ENCODE results near the gene ARMH2. TPM values are rescaled to one million over a fixed set of nuclear protein-coding genes. Genes with fewer than 3 reads are reported as not detected.

The ARMH2 gene
- total and polyA plus RNA-seq, 10 of the 15 experiments (the other 5 are each of a cell fraction or from before 2014, with no cell fraction given): 0.18 to 0.46 TPM; not detected in 8

DNA sequence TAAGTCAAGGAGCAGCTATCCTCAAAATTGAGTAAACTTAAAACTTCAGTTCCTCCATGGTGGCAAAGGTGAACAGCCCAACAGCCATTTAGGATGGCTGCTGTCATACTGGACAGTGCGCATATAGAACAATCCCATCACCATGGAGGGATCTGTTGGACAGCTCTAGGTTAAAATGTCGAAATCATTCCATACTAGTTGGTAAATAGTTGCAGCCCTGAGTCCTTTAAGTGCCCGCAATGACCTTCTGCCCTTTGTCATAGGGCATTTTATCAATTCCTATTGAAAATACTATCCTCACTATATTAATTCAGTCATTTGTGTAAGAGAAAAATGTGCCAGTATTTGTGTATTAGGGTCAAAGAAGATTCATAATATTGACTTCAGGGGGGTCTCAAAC, 8.9 kb upstream of the ARMH2 start (continued):
- TF ChIP-seq, protein P1, sequence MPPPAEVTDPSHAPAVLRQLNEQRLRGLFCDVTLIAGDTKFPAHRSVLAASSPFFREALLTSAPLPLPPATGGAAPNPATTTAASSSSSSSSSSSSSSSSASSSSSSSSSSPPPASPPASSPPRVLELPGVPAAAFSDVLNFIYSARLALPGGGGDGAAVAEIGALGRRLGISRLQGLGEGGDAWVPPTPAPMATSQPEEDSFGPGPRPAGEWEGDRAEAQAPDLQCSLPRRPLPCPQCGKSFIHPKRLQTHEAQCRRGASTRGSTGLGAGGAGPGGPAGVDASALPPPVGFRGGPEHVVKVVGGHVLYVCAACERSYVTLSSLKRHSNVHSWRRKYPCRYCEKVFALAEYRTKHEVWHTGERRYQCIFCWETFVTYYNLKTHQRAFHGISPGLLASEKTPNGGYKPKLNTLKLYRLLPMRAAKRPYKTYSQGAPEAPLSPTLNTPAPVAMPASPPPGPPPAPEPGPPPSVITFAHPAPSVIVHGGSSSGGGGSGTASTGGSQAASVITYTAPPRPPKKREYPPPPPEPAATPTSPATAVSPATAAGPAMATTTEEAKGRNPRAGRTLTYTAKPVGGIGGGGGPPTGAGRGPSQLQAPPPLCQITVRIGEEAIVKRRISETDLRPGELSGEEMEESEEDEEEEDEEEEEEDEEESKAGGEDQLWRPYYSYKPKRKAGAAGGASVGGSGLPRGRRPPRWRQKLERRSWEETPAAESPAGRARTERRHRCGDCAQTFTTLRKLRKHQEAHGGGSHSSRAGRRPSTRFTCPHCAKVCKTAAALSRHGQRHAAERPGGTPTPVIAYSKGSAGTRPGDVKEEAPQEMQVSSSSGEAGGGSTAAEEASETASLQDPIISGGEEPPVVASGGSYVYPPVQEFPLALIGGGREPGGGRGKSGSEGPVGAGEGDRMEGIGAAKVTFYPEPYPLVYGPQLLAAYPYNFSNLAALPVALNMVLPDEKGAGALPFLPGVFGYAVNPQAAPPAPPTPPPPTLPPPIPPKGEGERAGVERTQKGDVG (CRISPR knock-in tag; IDR thresholded peaks at IDR 0.05): no peak

DNA sequence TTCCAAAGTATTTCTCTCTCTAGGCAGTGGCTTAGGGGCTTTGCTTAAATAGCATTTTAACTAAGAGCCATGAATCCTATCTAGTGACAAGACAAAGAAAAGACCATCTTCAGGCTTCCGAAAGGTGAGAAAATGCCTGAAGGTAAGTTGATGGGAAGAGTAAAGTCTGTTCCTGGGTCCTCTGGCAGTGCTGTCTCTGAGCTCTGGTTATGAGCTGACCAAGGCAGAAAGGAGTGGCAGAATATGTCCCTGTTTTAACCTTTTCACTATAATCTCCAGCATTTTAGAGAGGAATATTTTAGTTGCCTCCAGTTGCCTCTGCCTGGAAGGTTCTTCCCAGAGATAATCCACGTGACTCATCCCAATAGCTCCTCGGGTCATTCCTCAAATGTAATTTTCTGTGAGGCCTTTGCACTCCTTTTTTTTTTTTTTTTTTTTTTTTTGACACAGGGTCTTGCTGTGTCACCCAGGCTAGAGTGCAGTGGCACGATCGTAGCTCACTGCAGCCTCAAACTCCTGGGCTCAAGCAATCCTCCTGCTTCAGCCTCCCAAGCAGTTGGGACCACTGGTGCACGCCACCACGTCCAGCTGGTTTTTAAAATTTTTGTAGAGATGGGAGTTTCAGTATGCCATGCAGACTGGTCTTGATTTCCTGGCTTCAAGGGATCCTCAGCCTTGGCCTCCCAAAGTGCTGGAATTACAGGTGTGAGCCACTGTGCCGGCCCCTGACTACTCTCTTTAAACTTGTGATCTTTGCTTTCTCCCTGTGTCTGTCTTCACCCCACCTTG, 3.7 kb upstream of the ARMH2 start:
- no peaks in the 10 kb centered on the region; a peak in 1 of 4 replicates for H3K36me3 ChIP-seq (ENCODE audit: control insufficient read depth in 2 of 2, insufficient read depth in 2 of 2, low read length in 1 of 2)
- RAD21 ChIA-PET (ENCODE audit: unreplicated experiment): no interaction called here
- H3K27me3 ChIP-seq (replicated peaks in 1 of 2; ENCODE audit: control insufficient read depth in 2 of 2, insufficient read depth in 2 of 2, low read length in 1 of 2): no peaks in the 10 kb centered on the region
- no peak overlapping the region for H3K9ac ChIP-seq (ENCODE audit: control insufficient read depth, insufficient read depth, low read length)
- in situ Hi-C loops (cut with MboI): no loop called here
- no TSS peak for BruUV-seq (replicated peaks)
- POLR2A ChIA-PET: no interaction called here
- FAIRE-seq (no peak), DNase-seq (ENCODE audit: low read depth, low spot score) (no peak), ATAC-seq (no peak)
- no peak overlapping the region for H3K27ac ChIP-seq (ENCODE audit: control insufficient read depth, insufficient read depth)
- intact Hi-C loops (cut with micrococcal nuclease; ENCODE audit: unreplicated experiment): no loop called here
- 97% methylated on average over 6 of the region's 8 CpGs for whole genome bisulfite sequencing (ENCODE audit: insufficient coverage, insufficient replicate concordance, low lambda C conversion rate, missing lambda C conversion rate)
- H3K79me2 ChIP-seq (ENCODE audit: control insufficient read depth, insufficient read depth, low read length): no peaks in the 10 kb centered on the region
- H3K4me2 ChIP-seq (ENCODE audit: control insufficient read depth, insufficient read depth): no peak overlapping the region
- SMC1A ChIA-PET (ENCODE audit: uncharacterized antibody, unreplicated experiment): interaction anchor here (1.0 to 1.6 kb wide), 2 partner anchors 17 to 22 kb away, joined by 3 read pairs; no protein-coding TSS in a partner anchor
- no peak overlapping the region for H3K4me3 ChIP-seq
- CTCF ChIA-PET: interaction anchor here (1.1 kb wide), 1 partner anchor 218 kb away, joined by 4 read pairs; no protein-coding TSS in a partner anchor
- H3K9me3 ChIP-seq (replicated peaks; ENCODE audit: control insufficient read depth, insufficient read depth, low read length): no peaks in the 10 kb centered on the region
- H2AFZ ChIP-seq (ENCODE audit: control insufficient read depth, low read depth, low read length): no peak overlapping the region
- H3K4me1 ChIP-seq (ENCODE audit: control insufficient read depth, insufficient read depth, low read length): no peaks in the 10 kb centered on the region
- H4K20me1 ChIP-seq (ENCODE audit: control insufficient read depth, insufficient read depth): no peaks in the 10 kb centered on the region
- TF ChIP-seq EZH2 (IDR thresholded peaks at IDR 0.05; ENCODE audit: borderline replicate concordance, control insufficient read depth, low read depth, low read length) (no peak), CEBPZ (IDR thresholded peaks at IDR 0.05; ENCODE audit: low read depth, low read length) (no peak), ZNF384 (IDR thresholded peaks at IDR 0.05; ENCODE audit: borderline replicate concordance, low read depth, low read length) (no peak), SIN3A (IDR thresholded peaks at IDR 0.05; ENCODE audit: low read depth, low read length) (no peak), RELA (IDR thresholded peaks at IDR 0.05; ENCODE audit: borderline replicate concordance, partially characterized antibody) (no peak), KDM1A (IDR thresholded peaks at IDR 0.05; ENCODE audit: borderline replicate concordance) (no peak), HSF1 (IDR thresholded peaks at IDR 0.05; ENCODE audit: low read depth, low read length) (no peak)
- TF ChIP-seq, protein P2, sequence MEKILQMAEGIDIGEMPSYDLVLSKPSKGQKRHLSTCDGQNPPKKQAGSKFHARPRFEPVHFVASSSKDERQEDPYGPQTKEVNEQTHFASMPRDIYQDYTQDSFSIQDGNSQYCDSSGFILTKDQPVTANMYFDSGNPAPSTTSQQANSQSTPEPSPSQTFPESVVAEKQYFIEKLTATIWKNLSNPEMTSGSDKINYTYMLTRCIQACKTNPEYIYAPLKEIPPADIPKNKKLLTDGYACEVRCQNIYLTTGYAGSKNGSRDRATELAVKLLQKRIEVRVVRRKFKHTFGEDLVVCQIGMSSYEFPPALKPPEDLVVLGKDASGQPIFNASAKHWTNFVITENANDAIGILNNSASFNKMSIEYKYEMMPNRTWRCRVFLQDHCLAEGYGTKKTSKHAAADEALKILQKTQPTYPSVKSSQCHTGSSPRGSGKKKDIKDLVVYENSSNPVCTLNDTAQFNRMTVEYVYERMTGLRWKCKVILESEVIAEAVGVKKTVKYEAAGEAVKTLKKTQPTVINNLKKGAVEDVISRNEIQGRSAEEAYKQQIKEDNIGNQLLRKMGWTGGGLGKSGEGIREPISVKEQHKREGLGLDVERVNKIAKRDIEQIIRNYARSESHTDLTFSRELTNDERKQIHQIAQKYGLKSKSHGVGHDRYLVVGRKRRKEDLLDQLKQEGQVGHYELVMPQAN (conservative IDR thresholded peaks at IDR 0.05): no peak

Measured in GM12878 (cell line).